B cell (primary cell): ENCODE measurements around the gene RASA3.

ENCODE experiments used
- EZH2 ChIP-seq: IDR thresholded peaks from 2 replicates; pipeline ENCODE4 v1.6.1; 2012; ENCODE audit warnings: borderline replicate concordance, low read depth, mild to moderate bottlenecking, moderate library complexity, low read length; ENCODE audit not compliant: insufficient read depth, poor library complexity, severe bottlenecking
- TF ChIP-seq, protein P1 (sequence below): fragments of 200-600 bp; IDR thresholded peaks from one replicate; pipeline ENCODE4 v1.8.0; 2022; ENCODE audit warnings: antibody characterized with exemption, mild to moderate bottlenecking

DNA sequence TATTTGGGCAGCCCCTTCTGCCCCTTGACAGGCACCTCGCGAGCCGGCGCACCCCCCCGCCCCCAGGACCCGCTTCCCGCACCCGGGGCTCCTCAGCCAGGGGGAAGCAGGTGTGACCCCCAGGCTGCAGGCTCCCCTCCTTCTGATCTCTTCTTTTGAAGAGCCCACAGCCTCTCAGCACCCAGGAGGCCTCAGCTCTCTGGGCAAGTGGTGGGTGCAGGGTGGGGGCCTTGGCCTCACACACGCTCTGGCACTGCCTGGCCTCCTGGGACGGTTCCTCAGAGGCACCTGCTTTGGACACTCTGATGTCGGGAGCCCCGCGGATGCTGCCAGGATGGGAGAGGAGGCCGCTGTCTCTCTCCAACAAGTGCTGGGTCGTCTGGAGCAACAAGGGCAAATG, 157.0 kb downstream of the RASA3 start:
- TF ChIP-seq EZH2 = no peak
- TF ChIP-seq, protein P1, sequence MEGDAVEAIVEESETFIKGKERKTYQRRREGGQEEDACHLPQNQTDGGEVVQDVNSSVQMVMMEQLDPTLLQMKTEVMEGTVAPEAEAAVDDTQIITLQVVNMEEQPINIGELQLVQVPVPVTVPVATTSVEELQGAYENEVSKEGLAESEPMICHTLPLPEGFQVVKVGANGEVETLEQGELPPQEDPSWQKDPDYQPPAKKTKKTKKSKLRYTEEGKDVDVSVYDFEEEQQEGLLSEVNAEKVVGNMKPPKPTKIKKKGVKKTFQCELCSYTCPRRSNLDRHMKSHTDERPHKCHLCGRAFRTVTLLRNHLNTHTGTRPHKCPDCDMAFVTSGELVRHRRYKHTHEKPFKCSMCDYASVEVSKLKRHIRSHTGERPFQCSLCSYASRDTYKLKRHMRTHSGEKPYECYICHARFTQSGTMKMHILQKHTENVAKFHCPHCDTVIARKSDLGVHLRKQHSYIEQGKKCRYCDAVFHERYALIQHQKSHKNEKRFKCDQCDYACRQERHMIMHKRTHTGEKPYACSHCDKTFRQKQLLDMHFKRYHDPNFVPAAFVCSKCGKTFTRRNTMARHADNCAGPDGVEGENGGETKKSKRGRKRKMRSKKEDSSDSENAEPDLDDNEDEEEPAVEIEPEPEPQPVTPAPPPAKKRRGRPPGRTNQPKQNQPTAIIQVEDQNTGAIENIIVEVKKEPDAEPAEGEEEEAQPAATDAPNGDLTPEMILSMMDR = no peak
